Measurements from ENCODE around the gene SMPD2.

The SMPD2 gene, protein sequence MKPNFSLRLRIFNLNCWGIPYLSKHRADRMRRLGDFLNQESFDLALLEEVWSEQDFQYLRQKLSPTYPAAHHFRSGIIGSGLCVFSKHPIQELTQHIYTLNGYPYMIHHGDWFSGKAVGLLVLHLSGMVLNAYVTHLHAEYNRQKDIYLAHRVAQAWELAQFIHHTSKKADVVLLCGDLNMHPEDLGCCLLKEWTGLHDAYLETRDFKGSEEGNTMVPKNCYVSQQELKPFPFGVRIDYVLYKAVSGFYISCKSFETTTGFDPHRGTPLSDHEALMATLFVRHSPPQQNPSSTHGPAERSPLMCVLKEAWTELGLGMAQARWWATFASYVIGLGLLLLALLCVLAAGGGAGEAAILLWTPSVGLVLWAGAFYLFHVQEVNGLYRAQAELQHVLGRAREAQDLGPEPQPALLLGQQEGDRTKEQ

DNA sequence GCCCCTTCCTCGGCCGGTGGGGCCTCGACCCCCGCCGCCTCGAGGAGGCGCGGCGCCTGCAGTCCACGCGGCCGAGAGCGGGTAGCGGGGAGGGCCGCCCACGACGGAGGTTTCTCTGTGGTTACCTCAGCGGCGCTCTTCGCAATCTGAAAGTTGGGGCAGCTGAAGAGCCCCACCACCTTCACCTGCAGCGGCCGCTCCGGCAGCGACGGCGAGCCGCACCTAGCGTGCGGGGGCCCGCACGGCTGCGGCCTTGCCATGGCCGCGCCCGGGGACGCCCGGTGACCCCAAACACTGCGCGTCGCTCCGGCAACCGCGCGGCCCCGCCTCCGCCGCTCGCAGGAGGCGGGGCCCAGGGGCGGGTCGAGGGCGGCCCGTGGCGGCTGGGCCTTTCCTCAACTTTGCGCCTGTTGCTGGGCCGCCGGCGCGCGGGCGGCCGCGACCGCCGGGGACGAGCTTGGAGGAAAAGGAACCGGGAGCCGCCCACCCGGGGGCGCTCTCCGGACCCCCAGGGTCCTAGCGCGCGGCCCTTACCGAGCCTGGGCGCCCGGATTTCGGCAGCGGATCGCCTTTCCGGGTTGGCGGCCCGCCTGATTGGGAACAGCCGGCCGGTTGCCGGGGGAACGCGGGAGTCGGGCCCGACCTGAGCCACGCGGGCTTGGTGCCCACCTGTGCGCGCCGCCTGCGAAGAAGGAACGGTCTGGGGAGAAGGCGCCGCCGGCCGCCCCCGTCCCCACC lies at the start of gene SMPD2, which contains the start of gene PPIL6:
TSS of gene SMPD2 (plus strand) at position 394 of the 738 bp plus-strand sequence. CDS start 398 bp downstream, outside the sequence.
TSS of gene PPIL6 (minus strand) at position 298 of the 738 bp plus-strand sequence. CDS start at position 260, 38 bp downstream.
- TF ChIP-seq TAF1 (IDR thresholded peaks at IDR 0.05; ENCODE audit: low read depth) (peak; percentile 45; the same call in 1 of the 2 replicates), CREB1 (IDR thresholded peaks at IDR 0.05; ENCODE audit: low read depth) (peak; percentile 17; the same call in 1 of the 2 replicates), ZBTB7A (IDR thresholded peaks at IDR 0.05; ENCODE audit: low read depth) (peak; percentile 44; the same call in 1 of the 2 replicates), CEBPB (IDR thresholded peaks at IDR 0.05) (no peak), EGR1 (IDR thresholded peaks at IDR 0.05) (peak; percentile 51), RAD21 (IDR thresholded peaks at IDR 0.05; ENCODE audit: low read depth) (0 out of 2 replicates have a peak, but pooled peaks have one; percentile 1), USF1 (IDR thresholded peaks at IDR 0.05) (no peak), REST (IDR thresholded peaks at IDR 0.05; ENCODE audit: low read depth) (no peak), FOXM1 (IDR thresholded peaks at IDR 0.05; ENCODE audit: borderline replicate concordance, low read depth) (no peak), EP300 (IDR thresholded peaks at IDR 0.05; ENCODE audit: borderline replicate concordance) (no peak), TCF12 (IDR thresholded peaks at IDR 0.05; ENCODE audit: low read depth) (no peak; the same call in 1 of the 2 replicates), YY1 (IDR thresholded peaks at IDR 0.05; ENCODE audit: low read depth) (peak; percentile 82), TEAD4 (IDR thresholded peaks at IDR 0.05) (no peak), NFIC (IDR thresholded peaks at IDR 0.05) (0 out of 2 replicates have a peak, but pooled peaks have one; percentile 17)
- TF ChIP-seq, protein P1, sequence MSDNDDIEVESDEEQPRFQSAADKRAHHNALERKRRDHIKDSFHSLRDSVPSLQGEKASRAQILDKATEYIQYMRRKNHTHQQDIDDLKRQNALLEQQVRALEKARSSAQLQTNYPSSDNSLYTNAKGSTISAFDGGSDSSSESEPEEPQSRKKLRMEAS (IDR thresholded peaks at IDR 0.05): peak; percentile 92

- TF ChIP-seq RAD21 (IDR thresholded peaks at IDR 0.05; ENCODE audit: low read depth): no peak
Observed at GRCh38 chr6:109393157-109393885, 47.2 kb upstream of the SMPD2 start.

GRCh38 chr6:109393886-109394281 lies 46.6 kb upstream of the SMPD2 start:
- TF ChIP-seq RAD21 (IDR thresholded peaks at IDR 0.05; ENCODE audit: low read depth): no peak
- no peak for TF ChIP-seq EP300 (IDR thresholded peaks at IDR 0.05; ENCODE audit: borderline replicate concordance)

- TF ChIP-seq YY1 (IDR thresholded peaks at IDR 0.05; ENCODE audit: low read depth) (no peak), TEAD4 (IDR thresholded peaks at IDR 0.05) (no peak), REST (IDR thresholded peaks at IDR 0.05; ENCODE audit: low read depth) (no peak), CEBPB (IDR thresholded peaks at IDR 0.05) (no peak), EGR1 (IDR thresholded peaks at IDR 0.05) (no peak), TCF12 (IDR thresholded peaks at IDR 0.05; ENCODE audit: low read depth) (no peak), TAF1 (IDR thresholded peaks at IDR 0.05; ENCODE audit: low read depth) (no peak), ZBTB7A (IDR thresholded peaks at IDR 0.05; ENCODE audit: low read depth) (no peak)
- TF ChIP-seq, protein P1 (IDR thresholded peaks at IDR 0.05): no peak
Observed at GRCh38 chr6:109396046-109396718, 44.3 kb upstream of the SMPD2 start.

- TF ChIP-seq USF1 (IDR thresholded peaks at IDR 0.05) (no peak), RAD21 (IDR thresholded peaks at IDR 0.05; ENCODE audit: low read depth) (peak; percentile 58), NFIC (IDR thresholded peaks at IDR 0.05) (no peak), TCF12 (IDR thresholded peaks at IDR 0.05; ENCODE audit: low read depth) (no peak)
Observed at GRCh38 chr6:109397020-109397419, 43.5 kb upstream of the SMPD2 start.
